ENCODE data around the gene TMEM14C.

Gene TMEM14C

DNA sequence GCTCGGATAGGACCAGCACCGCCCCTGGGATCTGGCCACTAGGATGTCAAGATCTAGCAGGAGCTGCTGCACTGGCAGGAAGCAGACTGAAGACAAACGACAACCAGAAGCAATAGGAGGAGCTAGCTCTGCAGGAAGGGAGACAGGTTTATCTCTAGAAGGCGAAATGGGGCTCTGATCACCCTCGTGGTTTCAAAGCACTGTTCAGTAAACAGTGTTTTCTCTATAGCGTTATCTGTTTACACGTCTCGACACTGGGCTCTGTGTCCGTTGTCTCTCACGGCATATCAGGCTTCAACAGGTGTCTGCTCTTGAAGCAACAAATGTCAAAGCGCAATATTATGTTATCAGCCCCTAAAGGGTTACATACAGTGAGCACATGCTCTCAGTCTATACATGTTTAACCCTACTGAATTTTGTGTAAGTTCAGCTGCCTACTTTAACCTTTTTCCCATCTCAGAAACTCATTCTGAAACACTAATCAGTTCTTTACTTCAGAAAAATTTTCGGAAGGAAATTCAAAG lies 48.6 kb downstream of the TMEM14C start:
- no peak for DNase-seq

DNA sequence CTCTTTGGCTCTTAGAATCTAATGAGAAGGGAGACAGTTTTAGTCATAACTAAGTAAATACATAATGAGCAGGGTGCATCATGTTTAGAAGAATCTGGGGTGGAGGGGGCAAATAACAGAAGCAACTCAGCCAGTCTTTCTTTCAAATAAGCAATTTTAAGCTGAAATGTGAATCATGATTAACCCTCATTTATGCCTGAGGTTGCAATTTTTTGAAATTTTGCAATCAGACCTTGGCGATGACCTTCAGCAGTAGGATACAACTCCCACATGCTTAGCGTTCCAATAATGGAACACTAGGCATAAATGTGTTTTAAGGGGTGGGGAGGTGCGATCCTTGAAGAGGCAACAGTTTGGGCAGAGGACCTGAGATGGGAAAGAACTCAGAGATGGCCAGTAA lies 55.4 kb downstream of the TMEM14C start:
- no peak for DNase-seq

DNA sequence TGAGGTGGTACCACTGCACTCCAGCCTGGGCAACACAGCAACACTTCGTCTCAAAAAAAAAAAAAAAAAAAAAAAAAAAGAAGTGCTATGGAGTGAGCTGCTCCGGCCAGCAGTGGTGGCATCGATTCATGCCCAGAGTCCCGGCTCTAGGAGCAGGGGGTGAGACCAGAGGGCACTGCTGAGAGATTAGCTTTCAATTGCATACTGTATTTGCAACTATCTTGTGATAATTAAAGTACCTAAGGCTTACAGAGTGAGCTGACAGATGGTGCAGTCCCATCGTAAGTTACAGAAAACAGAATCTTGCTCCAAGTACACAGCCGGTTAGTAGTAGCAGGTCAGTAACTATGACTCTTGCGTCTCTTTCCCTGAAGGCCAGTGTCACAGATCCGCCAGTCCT lies 56.2 kb downstream of the TMEM14C start:
- DNase-seq: no peak
